Caco-2 (cell line): ENCODE data around the gene CDH13. TPM values are rescaled to one million over a fixed set of nuclear protein-coding genes. Genes with fewer than 3 reads are reported as not detected.

ENCODE experiments used
- BruUV-seq: library from RNA; stranded (reverse); fragments of 400-500 nt; replicated peaks from 2 replicates; lab custom pipeline; 2021; lab: Mats Ljungman, UMichigan
- CTCF ChIA-PET: fragments of 300-600 bp; sonication (Branson Sonifier 250); formaldehyde crosslinking; loops from one replicate; lab custom pipeline; 2022; ENCODE audit warnings: antibody characterized with exemption; lab: Charles Lee
- POLR2A ChIA-PET: fragments of 300-600 bp; sonication (Branson Sonifier 250); formaldehyde crosslinking; loops from one replicate; lab custom pipeline; 2022; ENCODE audit warnings: antibody characterized with exemption; lab: Charles Lee
- DNase-seq, 2 experiments: peaks; one replicate each; pipeline versions ENCODE4 v3.0.0 to v3.0.0-alpha.2; 2020 to 2022
- H3K27me3 ChIP-seq: replicated peaks from 2 replicates; pipeline ENCODE4 v1.6.0; 2011; ENCODE audit warnings: low read length; ENCODE audit not compliant: control insufficient read depth, insufficient read depth
- H3K36me3 ChIP-seq: 2 replicates; pipeline ENCODE4 v1.5.1; 2011; ENCODE audit warnings: low read length; ENCODE audit not compliant: control insufficient read depth, insufficient read depth
- H3K4me1 ChIP-seq: fragments of 250-450 bp; sonication (Bioruptor Pico); 2 replicates; pipeline ENCODE4 v1.5.1; 2020; ENCODE audit warnings: mild to moderate bottlenecking
- H3K4me3 ChIP-seq: 2 replicates; pipeline ENCODE4 v1.5.1; 2011; ENCODE audit warnings: low read depth, mild to moderate bottlenecking, control low read depth, low read length
- H3K9me3 ChIP-seq: fragments of 250-450 bp; sonication (Bioruptor Pico); 2 replicates; pipeline ENCODE4 v1.5.1; 2020; ENCODE audit warnings: mild to moderate bottlenecking, moderate library complexity
- H3K27ac Mint-ChIP-seq: one replicate; pipeline ENCODE4 v1.8.0; 2022; ENCODE audit warnings: mixed read lengths; ENCODE audit not compliant: unreplicated experiment
- H3K27me3 Mint-ChIP-seq: one replicate; pipeline ENCODE4 v1.8.0; 2022; ENCODE audit warnings: mixed read lengths; ENCODE audit not compliant: insufficient read depth, unreplicated experiment
- H3K36me3 Mint-ChIP-seq: one replicate; pipeline ENCODE4 v1.8.0; 2022; ENCODE audit warnings: mild to moderate bottlenecking, mixed read lengths; ENCODE audit not compliant: insufficient read depth, unreplicated experiment
- H3K4me1 Mint-ChIP-seq: one replicate; pipeline ENCODE4 v1.8.0; 2022; ENCODE audit warnings: low read depth, mixed read lengths; ENCODE audit not compliant: unreplicated experiment
- H3K4me3 Mint-ChIP-seq: one replicate; pipeline ENCODE4 v1.8.0; 2022; ENCODE audit warnings: mild to moderate bottlenecking, moderate library complexity, mixed read lengths; ENCODE audit not compliant: unreplicated experiment
- H3K9me3 Mint-ChIP-seq: one replicate; pipeline ENCODE4 v1.8.0; 2022; ENCODE audit warnings: mixed read lengths; ENCODE audit not compliant: unreplicated experiment
- intact Hi-C: fragments of 100-400 bp; cut with micrococcal nuclease; formaldehyde crosslinking; loops from one replicate; pipeline ENCODE4 v1.10.0; 2022; ENCODE audit not compliant: unreplicated experiment
- total RNA-seq: library from RNA; stranded (reverse); gene quantifications from 2 replicates; pipeline ENCODE4 v1.2.3, GENCODE V29; 2022
- TF ChIP-seq, protein P1 (sequence below), 2 experiments: fragments of 200-600 bp in 1 of 2; IDR thresholded peaks; 1 replicate in 1 of 2; 2 replicates in 1 of 2; pipeline versions ENCODE4 v1.5.1 to v1.8.0; 2011 to 2022; ENCODE audit warnings: antibody characterized with exemption in 1 of 2, control low read depth in 1 of 2, inconsistent platforms in 1 of 2, low read depth in 1 of 2, low read length in 1 of 2, mild to moderate bottlenecking in 1 of 2, moderate library complexity in 1 of 2; ENCODE audit not compliant: insufficient read depth in 1 of 2, severe bottlenecking in 1 of 2, unreplicated experiment in 1 of 2

CDH13 gene
- total RNA-seq, 1 experiment from 2014 or later = 2.2 TPM

DNA sequence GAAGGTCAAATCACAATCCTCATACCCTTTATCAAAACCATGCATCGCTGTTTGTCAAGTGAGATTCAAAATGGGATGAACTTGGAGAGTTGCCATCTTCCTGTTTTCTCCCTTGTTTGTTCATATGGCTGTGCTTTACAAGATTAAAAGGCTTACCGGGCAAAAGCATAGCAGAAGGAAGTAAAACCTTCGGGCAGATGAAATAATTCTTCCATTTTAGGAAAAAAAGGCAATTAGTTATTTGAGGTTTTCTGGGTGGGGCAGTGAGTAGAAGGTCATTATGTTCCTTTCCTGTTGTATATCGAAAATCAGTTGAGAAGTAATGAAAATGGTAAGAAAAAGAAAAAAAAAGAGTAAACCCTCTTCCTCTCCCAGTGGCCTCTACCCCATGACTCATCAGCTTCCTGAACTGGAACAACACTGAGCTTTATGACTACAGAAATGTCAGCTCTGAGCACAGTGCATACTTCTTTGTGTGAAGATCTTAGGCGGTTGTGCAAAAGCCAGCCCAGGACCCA is 369.2 kb downstream of the CDH13 start:
- H3K4me3 ChIP-seq = no peak overlapping the region
- TF ChIP-seq, protein P1, sequence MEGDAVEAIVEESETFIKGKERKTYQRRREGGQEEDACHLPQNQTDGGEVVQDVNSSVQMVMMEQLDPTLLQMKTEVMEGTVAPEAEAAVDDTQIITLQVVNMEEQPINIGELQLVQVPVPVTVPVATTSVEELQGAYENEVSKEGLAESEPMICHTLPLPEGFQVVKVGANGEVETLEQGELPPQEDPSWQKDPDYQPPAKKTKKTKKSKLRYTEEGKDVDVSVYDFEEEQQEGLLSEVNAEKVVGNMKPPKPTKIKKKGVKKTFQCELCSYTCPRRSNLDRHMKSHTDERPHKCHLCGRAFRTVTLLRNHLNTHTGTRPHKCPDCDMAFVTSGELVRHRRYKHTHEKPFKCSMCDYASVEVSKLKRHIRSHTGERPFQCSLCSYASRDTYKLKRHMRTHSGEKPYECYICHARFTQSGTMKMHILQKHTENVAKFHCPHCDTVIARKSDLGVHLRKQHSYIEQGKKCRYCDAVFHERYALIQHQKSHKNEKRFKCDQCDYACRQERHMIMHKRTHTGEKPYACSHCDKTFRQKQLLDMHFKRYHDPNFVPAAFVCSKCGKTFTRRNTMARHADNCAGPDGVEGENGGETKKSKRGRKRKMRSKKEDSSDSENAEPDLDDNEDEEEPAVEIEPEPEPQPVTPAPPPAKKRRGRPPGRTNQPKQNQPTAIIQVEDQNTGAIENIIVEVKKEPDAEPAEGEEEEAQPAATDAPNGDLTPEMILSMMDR (IDR thresholded peaks at IDR 0.05; ENCODE audit: insufficient read depth in 1 of 2, low read depth in 1 of 2, low read length in 1 of 2, severe bottlenecking in 1 of 2, unreplicated experiment in 1 of 2) = no peak
- ChIA-PET CTCF (no interaction called here), POLR2A (no interaction called here)
- no peaks in the 10 kb centered on the region for H3K27me3 ChIP-seq
- no peak overlapping the region for H3K27ac Mint-ChIP-seq
- no peaks in the 10 kb centered on the region for H3K9me3 Mint-ChIP-seq
- H3K4me1 ChIP-seq = peaks cover 6% of the 10 kb centered on the region; the same call in 1 of the 2 replicates
- no peak overlapping the region for H3K4me3 Mint-ChIP-seq
- DNase-seq = no peak
- no TSS peak for BruUV-seq
- H3K9me3 ChIP-seq = no peaks in the 10 kb centered on the region
- H3K27me3 Mint-ChIP-seq = no peaks in the 10 kb centered on the region
- intact Hi-C loops = no loop called here
- H3K4me1 Mint-ChIP-seq = no peaks in the 10 kb centered on the region
- no peaks in the 10 kb centered on the region for H3K36me3 ChIP-seq
- no peaks in the 10 kb centered on the region for H3K36me3 Mint-ChIP-seq

DNA sequence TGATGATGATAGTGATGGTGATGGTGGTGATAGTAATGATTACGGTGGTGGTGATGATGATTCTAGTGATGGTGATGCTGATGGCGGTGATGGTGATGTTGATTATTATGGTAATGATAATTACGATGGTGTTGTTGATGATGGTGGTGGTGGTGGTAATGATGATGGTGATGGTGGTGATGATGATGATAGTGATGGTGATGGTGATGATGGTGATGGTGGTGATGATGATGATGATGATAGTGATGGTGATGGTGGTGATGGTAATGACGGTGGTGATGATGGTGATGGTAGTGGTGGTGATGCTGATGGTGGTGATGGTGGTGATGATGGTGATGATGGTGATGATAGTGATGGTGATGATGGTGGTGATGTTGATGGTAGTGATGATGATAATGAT is 370.0 kb downstream of the CDH13 start:
- intact Hi-C loops = no loop called here
- no peak overlapping the region for H3K4me3 ChIP-seq
- ChIA-PET POLR2A (no interaction called here), CTCF (no interaction called here)
- H3K4me1 ChIP-seq = peaks cover 6% of the 10 kb centered on the region; the same call in 1 of the 2 replicates
- Mint-ChIP-seq H3K36me3 (no peaks in the 10 kb centered on the region), H3K4me3 (no peak overlapping the region), H3K9me3 (no peaks in the 10 kb centered on the region), H3K27me3 (no peaks in the 10 kb centered on the region), H3K4me1 (no peaks in the 10 kb centered on the region), H3K27ac (no peak overlapping the region)
- H3K27me3 ChIP-seq = no peaks in the 10 kb centered on the region
- no peaks in the 10 kb centered on the region for H3K36me3 ChIP-seq
- no TSS peak for BruUV-seq
- H3K9me3 ChIP-seq = no peaks in the 10 kb centered on the region
- TF ChIP-seq, protein P1 (IDR thresholded peaks at IDR 0.05; ENCODE audit: insufficient read depth in 1 of 2, low read depth in 1 of 2, low read length in 1 of 2, severe bottlenecking in 1 of 2, unreplicated experiment in 1 of 2) = no peak
- no peak for DNase-seq

DNA sequence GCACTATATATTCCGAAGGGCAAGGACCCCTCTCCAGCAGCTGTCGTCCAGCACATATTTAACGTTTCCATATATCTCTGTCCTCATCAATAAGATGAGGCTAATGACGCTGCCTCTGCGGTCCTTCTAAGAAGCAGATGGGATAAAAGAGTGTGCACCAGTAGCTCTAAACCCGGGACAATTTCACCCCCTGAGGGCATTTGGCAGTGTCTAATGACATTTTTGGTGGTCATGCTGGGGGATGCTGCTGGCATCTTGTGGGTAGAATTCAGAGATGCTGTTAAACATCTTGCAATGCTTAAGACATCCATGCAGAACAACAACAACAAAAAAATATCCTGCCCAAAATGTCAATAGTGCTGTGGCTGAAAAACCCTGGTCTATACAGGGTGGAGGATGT is 372.9 kb downstream of the CDH13 start:
- Mint-ChIP-seq H3K4me3 (no peak overlapping the region), H3K27ac (no peak overlapping the region), H3K27me3 (no peaks in the 10 kb centered on the region), H3K36me3 (no peaks in the 10 kb centered on the region), H3K9me3 (no peaks in the 10 kb centered on the region), H3K4me1 (no peaks in the 10 kb centered on the region)
- Histone ChIP-seq H3K36me3 (no peaks in the 10 kb centered on the region), H3K4me1 (no peaks in the 10 kb centered on the region), H3K27me3 (no peaks in the 10 kb centered on the region), H3K4me3 (no peak overlapping the region), H3K9me3 (no peaks in the 10 kb centered on the region)
- POLR2A ChIA-PET = no interaction called here
- CTCF ChIA-PET = no interaction called here
- BruUV-seq = no TSS peak
- DNase-seq = no peak
- intact Hi-C loops = no loop called here
- TF ChIP-seq, protein P1 (IDR thresholded peaks at IDR 0.05; ENCODE audit: insufficient read depth in 1 of 2, low read depth in 1 of 2, low read length in 1 of 2, severe bottlenecking in 1 of 2, unreplicated experiment in 1 of 2) = no peak
